Fibroblast of peridontal ligament (primary cell): ENCODE measurements around the gene SNX8.
"Not testable (repeated sequence)": the region's sequence is repeated elsewhere in the genome, so short reads cannot be mapped to it uniquely, and the experiment has no call there.

Experiments
- DNase-seq: peaks from one replicate; pipeline ENCODE4 v3.0.0-alpha.2; 2010; ENCODE audit errors: extremely low read depth

Gene SNX8

DNA sequence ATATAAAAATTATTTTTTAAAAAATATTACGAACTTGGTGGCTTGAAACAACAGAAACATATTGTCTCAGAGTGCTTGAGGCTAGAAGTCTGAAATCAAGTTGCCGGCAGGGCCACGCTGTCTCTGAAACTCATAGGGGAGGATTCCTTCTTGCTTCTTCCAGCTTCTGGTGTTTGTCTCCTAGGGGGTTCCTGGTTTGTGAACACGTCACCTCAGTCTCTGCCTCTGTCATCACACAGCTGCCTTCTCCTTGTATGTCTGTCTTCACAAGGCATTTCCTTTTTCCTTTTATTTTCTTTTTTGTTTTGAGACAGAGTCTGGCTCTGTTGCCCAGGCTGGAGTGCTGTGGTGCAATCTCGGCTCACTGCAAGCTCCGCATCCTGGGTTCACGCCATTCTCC, 12.7 kb upstream of the SNX8 start:
- DNase-seq, result no peak

- DNase-seq, result no peak
These were observed 10.9 kb upstream of the SNX8 start for GRCh38 chr7:2325162-2325561.

GRCh38 chr7:2321020-2321419, 6.8 kb upstream of the SNX8 start:
- no peak for DNase-seq

DNA sequence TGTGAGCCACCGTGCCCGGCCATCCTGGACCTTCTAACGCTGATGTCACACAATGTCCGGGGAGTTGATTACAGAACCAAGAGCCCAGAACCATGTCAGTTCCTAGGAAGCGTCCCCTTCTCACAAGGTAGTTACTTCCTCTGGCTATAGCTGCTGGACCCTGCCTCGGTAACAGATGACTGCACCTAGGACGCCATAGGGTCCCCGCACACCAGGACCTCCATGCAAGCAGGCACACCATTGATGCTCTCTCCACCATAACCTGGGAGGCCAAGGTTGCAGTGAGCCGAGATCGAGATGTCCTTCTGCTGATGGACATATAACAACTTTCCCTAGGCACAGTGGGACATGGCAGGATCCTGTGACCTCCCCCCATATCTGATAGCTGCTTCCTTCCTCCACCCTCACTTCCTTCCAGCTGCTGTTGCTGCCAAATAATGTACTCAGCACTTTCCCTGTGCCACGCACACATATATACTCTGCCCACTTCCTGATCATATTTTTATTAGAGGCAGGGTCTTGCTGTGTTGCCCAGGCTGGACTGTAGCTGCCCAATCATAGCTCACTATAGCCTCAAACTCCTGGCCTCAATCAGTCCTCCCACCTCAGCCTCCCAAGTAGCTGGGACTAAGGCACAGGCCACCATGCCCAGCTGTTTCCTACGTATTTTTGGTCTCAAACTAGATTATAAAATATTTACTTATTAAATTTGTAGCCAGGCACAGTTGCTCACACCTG, 3.5 kb upstream of the SNX8 start:
- no peak for DNase-seq

DNA sequence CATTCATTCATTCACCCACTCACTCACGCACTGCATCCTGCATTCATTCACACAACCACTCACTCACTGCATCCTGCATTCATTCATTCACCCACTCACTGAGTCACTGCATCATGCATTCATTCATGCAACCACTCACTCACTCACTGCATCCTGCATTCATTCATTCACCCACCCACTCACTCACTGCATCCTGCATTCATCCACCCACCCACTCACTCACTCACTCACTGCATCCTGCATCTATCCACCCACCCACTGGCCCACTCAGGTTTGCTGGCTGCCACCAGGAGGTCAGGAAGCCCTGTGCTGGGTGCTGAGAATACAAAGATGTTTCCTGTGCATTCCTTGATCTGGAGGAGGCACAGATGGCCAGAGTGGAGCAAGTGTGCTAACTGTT, 2.3 kb upstream of the SNX8 start:
- no peak for DNase-seq

- DNase-seq, result no peak
These were observed 1.5 kb upstream of the SNX8 start for GRCh38 chr7:2315787-2316186.

- DNase-seq, result not testable (repeated sequence)
These were observed 802 bp upstream of the SNX8 start for GRCh38 chr7:2314956-2315530.

GRCh38 chr7:2313450-2314208, 612 bp downstream of the SNX8 start:
- no peak for DNase-seq

GRCh38 chr7:2312267-2312929, 1.8 kb downstream of the SNX8 start:
- no peak for DNase-seq

GRCh38 chr7:2309889-2310331, 4.3 kb downstream of the SNX8 start:
- DNase-seq, result no peak

GRCh38 chr7:2307690-2308107, 6.5 kb downstream of the SNX8 start:
- DNase-seq, result no peak

DNA sequence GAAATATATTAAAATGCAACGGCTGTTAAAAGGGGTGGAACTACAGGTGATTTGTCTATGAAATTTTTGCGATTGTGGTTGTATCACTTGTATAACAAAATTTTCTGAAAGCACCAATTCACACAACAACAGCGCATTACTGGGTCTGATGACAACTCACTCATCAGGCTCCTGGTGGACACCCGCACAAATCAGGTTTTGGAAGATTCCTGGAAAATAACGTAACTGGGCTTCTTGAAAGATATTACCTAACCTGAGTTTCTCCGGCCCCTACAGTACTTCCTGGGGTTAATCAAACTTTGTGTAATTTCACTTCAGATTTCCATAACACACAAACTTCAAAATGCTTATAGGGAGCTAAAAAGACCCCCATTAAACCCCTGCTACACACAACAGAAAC, 7.6 kb downstream of the SNX8 start:
- DNase-seq, result no peak

DNA sequence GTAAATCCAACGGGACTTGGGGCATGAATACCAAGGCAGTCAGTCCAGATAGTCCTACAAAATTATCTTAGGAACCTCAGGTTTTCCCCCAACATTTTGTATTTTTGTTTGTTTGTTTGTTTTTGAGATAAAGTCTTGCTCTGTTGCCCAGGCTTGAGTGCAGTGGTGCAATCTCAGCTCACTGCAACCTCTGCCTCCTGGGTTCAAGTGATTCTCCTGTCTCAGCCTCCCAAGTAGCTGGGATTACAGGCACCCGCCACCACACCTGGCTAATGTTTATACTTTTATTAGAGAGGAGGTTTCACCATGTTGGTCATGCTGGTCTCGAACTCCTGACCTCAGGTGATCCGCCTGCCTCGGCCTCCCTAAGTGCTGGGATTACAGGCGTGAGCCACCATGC, 9.0 kb downstream of the SNX8 start:
- DNase-seq, result not testable (repeated sequence)

DNA sequence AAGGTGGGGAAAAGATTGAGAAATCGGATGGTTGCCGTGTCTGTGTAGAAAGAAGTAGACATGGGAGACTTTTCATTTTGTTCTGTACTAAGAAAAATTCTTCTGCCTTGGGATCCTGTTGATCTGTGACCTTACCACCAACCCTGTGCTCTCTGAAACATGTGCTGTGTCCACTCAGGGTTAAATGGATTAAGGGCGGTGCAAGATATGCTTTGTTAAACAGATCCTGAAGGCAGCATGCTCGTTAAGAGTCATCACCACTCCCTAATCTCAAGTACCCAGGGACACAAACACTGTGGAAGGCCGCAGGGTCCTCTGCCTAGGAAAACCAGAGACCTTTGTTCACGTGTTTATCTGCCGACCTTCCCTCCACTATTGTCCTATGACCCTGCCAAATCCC, 10.7 kb downstream of the SNX8 start:
- not testable (repeated sequence) for DNase-seq

DNA sequence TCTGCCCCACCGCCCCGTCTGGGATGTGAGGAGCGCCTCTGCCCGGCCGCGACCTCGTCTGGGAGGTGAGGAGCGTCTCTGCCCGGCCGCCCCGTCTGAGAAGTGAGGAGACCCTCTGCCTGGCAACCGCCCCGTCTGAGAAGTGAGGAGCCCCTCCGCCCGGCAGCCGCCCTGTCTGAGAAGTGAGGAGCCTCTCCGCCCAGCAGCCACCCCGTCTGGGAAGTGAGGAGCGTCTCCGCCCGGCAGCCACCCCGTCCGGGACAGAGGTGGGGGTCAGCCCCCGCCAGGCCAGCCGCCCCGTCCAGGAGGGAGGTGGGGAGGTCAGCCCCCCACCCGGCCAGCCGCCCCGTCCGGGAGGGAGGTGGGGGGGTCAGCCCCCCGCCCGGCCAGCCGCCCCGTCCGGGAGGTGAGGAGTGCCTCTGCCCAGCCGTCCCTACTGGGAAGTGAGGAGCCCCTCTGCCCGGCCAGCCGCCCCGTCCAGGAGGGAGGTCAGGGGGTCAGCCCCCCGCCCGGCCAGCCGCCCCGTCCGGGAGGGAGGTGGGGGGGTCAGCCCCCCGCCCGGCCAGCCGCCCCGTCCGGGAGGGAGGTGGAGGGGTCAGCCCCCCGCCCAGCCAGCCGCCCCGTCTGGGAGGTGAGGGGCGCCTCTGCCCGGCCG, 11.4 kb downstream of the SNX8 start:
- DNase-seq, result not testable (repeated sequence)

- DNase-seq, result no peak
These were observed 12.8 kb downstream of the SNX8 start for GRCh38 chr7:2301511-2301863.

DNA sequence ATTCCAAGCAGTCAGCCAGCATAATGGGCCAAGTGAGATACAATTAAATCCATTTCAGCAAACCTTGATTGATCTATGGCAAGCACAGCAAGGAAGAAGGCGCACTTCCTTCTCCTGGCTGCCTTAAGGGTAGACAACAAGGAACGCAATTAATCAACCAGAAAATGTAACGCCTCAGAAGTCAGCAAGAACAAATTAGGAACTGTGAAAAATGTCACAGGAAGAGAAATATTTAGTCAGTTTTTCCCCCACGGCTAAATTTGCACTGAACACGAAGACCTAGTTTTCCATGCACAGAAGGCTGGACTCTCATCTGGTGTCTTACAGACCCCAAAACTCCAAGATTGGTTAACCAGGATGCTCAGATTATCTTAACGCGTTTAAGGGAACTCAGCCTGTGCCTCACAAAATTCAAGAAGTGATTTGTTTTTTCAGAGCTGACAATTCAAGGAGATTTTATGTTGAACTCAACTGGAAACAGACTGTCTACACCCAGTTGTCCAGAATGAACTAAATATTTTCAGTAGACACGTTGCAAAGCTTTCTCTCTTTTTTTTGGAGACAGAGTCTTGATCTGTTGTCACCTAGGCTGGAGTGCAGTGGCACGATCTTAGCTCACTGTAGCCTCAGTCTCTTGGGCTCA, 14.2 kb downstream of the SNX8 start:
- DNase-seq, result no peak

GRCh38 chr7:2299131-2299829, 15.0 kb downstream of the SNX8 start:
- DNase-seq, result peak; percentile 89

- DNase-seq, result no peak
These were observed 17.4 kb downstream of the SNX8 start for GRCh38 chr7:2296832-2297231.

GRCh38 chr7:2295936-2296620, 18.2 kb downstream of the SNX8 start:
- peak; percentile 62 for DNase-seq
